Naive thymus-derived CD4-positive, alpha-beta T cell (primary cell): ENCODE results near the gene SLC10A6. TPM values are rescaled to one million over a fixed set of nuclear protein-coding genes. Genes with fewer than 3 reads are reported as not detected.

Experiments used
- ATAC-seq: fragments of 150-1000 bp; cut with Tn5 transposase; 2 replicates; pipeline ENCODE4 v1.10.0; 2021; ENCODE audit warnings: mild to moderate bottlenecking, moderate library complexity
- CTCF ChIA-PET: fragments of 350-600 bp; sonication (Branson Sonifier 250); formaldehyde crosslinking; loops from one replicate; lab custom pipeline; 2021; ENCODE audit warnings: antibody characterized with exemption; lab: Charles Lee
- POLR2A ChIA-PET: fragments of 350-600 bp; sonication (Branson Sonifier 250); formaldehyde crosslinking; loops from one replicate; lab custom pipeline; 2021; ENCODE audit warnings: antibody characterized with exemption, inconsistent platforms; lab: Charles Lee
- DNase-seq, 9 donors: peaks; one replicate each; pipeline versions ENCODE4 v3.0.0 to v3.0.0-alpha.2; 2020 to 2022; ENCODE audit warnings: mixed read lengths in 1 of 9
- H3K27ac ChIP-seq: one replicate; pipeline ENCODE4 v1.7.0; 2013; ENCODE audit warnings: mild to moderate bottlenecking, low read depth, low read length, moderate library complexity
- H3K27me3 ChIP-seq, 2 donors: one replicate each; pipeline ENCODE4 v1.7.0; 2013; ENCODE audit warnings: low read length in 2 of 2, mild to moderate bottlenecking in 2 of 2, moderate library complexity in 2 of 2; ENCODE audit not compliant: control insufficient read depth in 2 of 2, insufficient read depth in 2 of 2
- H3K36me3 ChIP-seq, 3 experiments: 1 replicate in 2 of 3; 2 replicates in 1 of 3; pipeline ENCODE4 v1.7.0; 2013; ENCODE audit warnings: low read length in 3 of 3, mild to moderate bottlenecking in 3 of 3, moderate library complexity in 1 of 3; ENCODE audit not compliant: insufficient read depth in 3 of 3, control insufficient read depth in 2 of 3
- H3K4me1 ChIP-seq, 2 donors: one replicate each; pipeline ENCODE4 v1.7.0; 2013; ENCODE audit warnings: low read length in 2 of 2, mild to moderate bottlenecking in 2 of 2, moderate library complexity in 1 of 2; ENCODE audit not compliant: control insufficient read depth in 2 of 2, insufficient read depth in 2 of 2
- H3K4me3 ChIP-seq: 2 replicates; pipeline ENCODE4 v1.7.0; 2013; ENCODE audit warnings: mild to moderate bottlenecking, low read length
- H3K9me3 ChIP-seq, 3 experiments: 1 replicate in 2 of 3; 2 replicates in 1 of 3; pipeline ENCODE4 v1.7.0; 2013; ENCODE audit warnings: low read length in 3 of 3; ENCODE audit not compliant: control insufficient read depth in 2 of 3
- H3K27ac Mint-ChIP-seq, 9 donors: one replicate each; pipeline ENCODE4 v1.8.0; 2020 to 2022; ENCODE audit warnings: mixed read lengths in 9 of 9, mild to moderate bottlenecking in 8 of 9, moderate library complexity in 5 of 9, inconsistent platforms in 2 of 9
- H3K27me3 Mint-ChIP-seq, 5 donors: one replicate each; pipeline ENCODE4 v1.8.0; 2021 to 2022; ENCODE audit warnings: mixed read lengths in 5 of 5, mild to moderate bottlenecking in 1 of 5
- H3K36me3 Mint-ChIP-seq, 5 donors: one replicate each; pipeline ENCODE4 v1.8.0; 2020 to 2022; ENCODE audit warnings: mixed read lengths in 5 of 5, mild to moderate bottlenecking in 3 of 5, inconsistent platforms in 1 of 5
- H3K4me1 Mint-ChIP-seq, 7 donors: one replicate each; pipeline ENCODE4 v1.8.0; 2020 to 2022; ENCODE audit warnings: mixed read lengths in 7 of 7, mild to moderate bottlenecking in 3 of 7, inconsistent platforms in 1 of 7
- H3K4me3 Mint-ChIP-seq, 10 donors: one replicate each; pipeline ENCODE4 v1.8.0; 2020 to 2022; ENCODE audit warnings: mild to moderate bottlenecking in 10 of 10, mixed read lengths in 10 of 10, moderate library complexity in 6 of 10, inconsistent platforms in 2 of 10
- H3K9me3 Mint-ChIP-seq, 11 donors: one replicate each; pipeline ENCODE4 v1.8.0; 2020 to 2022; ENCODE audit warnings: mixed read lengths in 11 of 11, mild to moderate bottlenecking in 4 of 11, inconsistent platforms in 1 of 11, moderate library complexity in 1 of 11
- intact Hi-C, 2 donors: fragments of 100-400 bp; cut with micrococcal nuclease; formaldehyde crosslinking; loops; one replicate each; pipeline ENCODE4 v1.15.1; 2023
- polyA plus RNA-seq, 2 donors: library from polyadenylated mRNA; unstranded; fragments of 300-500 nt; fragmentation: Illumina TruSeq; gene quantifications; one replicate each; pipeline ENCODE4 v1.2.3, GENCODE V29; 2021
- total RNA-seq, 6 experiments: library from RNA in 5 of 6; stranded (reverse) in 5 of 6; gene quantifications; 1 replicate in 5 of 6; 2 replicates in 1 of 6; pipeline ENCODE4 v1.2.3 and lab custom pipeline; 2021 to 2026

Gene SLC10A6
- total RNA-seq (under 1 TPM in 1 of 5 experiments, not detected in 4; 0.24 TPM), polyA plus RNA-seq (not detected), total RNA-seq (lab: John Stamatoyannopoulos, UW) (not detected)

DNA sequence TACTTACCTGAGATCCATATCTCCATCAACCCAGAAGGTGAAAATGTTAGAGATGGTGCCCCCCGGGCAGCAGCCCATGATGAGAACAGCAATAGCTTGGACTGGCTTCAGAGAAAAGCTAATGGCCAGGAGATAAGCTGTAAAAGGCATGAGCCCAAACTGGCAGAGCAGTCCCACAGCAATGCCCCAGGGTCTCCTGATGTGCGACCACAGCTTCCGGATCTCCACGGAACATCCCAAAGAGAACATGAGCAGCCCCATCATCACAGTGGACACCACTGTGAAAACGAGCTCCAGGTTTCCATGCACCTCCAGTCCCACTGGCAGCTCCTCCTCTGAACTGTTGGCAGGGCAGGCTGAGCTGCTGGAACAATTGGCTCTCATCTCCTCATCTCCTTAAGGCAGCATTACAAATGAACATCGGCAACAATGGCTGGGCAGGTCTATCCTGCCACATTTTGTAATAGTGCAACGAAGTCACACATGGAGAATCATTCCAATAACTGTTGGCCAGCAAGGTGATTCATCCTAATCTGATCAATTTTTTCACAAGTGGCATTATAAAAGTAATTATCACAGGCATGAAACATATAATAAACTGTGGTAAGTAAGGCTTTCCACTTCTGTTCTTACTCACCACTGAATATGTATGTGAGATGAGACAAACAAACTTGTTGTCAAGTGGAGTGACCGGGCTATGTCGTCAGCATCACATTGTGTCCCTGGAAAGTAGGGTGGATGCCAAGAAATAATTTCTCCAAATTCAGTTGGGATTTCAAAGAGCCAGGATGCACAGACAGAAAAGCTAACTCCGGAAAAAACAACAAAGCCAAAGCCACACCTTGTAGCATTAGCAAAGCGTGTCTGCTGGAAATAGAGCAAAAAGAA is at the start of gene SLC10A6:
Gene SLC10A6, minus strand, starts transcription at position 653 of the 888 bp plus-strand sequence. Its CDS starts 269 bp downstream, at position 384.
- no peaks in the 10 kb centered on the region for H3K9me3 ChIP-seq
- H3K4me3 ChIP-seq: no peak within 1 kb of the TSS
- no peaks in the 10 kb centered on the region for H3K4me1 ChIP-seq
- H3K4me3 Mint-ChIP-seq: no peak within 1 kb of the TSS
- intact Hi-C loops: no loop called here
- no peaks in the 10 kb centered on the region for H3K27me3 ChIP-seq
- no peaks in the 10 kb centered on the region for H3K36me3 ChIP-seq
- ATAC-seq (no peak), DNase-seq (no peak)
- H3K27ac ChIP-seq: no peak within 1 kb of the TSS
- peaks cover 0 to 8% (median 5%) of the 10 kb centered on the region in 5 donors for H3K27me3 Mint-ChIP-seq
- POLR2A ChIA-PET: no interaction called here
- H3K27ac Mint-ChIP-seq: no peak within 1 kb of the TSS
- no peaks in the 10 kb centered on the region for H3K9me3 Mint-ChIP-seq
- H3K36me3 Mint-ChIP-seq: no peaks in the 10 kb centered on the region
- no peaks in the 10 kb centered on the region for H3K4me1 Mint-ChIP-seq
- CTCF ChIA-PET: no interaction called here

DNA sequence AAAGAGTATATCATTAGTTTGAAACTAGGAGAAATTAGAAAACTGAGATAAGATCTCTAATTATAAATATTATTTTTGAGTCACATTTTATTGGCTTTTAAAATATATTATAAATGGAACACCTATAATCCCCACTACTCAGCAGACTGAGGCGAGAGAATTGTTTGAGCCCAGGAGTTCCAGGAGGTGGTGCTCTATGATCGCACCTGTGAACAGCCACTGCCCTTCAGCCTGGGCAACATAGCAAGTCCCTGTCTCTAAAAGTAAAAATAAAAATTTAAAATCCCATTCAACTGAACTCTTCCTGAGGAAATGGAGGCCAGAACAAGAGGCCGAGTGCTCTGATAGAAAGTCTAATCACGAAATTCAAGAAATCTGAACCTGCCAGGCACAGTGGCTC is 49.4 kb upstream of the SLC10A6 start:
- Histone ChIP-seq H3K9me3 (no peaks in the 10 kb centered on the region), H3K27ac (no peak overlapping the region), H3K36me3 (no peaks in the 10 kb centered on the region), H3K4me3 (no peak overlapping the region), H3K4me1 (no peaks in the 10 kb centered on the region), H3K27me3 (no peaks in the 10 kb centered on the region)
- Mint-ChIP-seq H3K9me3 (no peaks in the 10 kb centered on the region), H3K27ac (no peak overlapping the region), H3K4me3 (no peak overlapping the region), H3K36me3 (peaks cover 0 to 4% (median 0%) of the 10 kb centered on the region in 5 donors), H3K27me3 (peaks cover 3 to 15% (median 5%) of the 10 kb centered on the region in 5 donors), H3K4me1 (peaks cover 0 to 3% (median 0%) of the 10 kb centered on the region in 7 donors)
- ChIA-PET CTCF (no interaction called here), POLR2A (no interaction called here)
- ATAC-seq (no peak), DNase-seq (no peak)
- intact Hi-C loops: loop anchor here (5.0 to 10.0 kb wide), 3 partner anchors 301 to 1814 kb away; no protein-coding TSS in a partner anchor

DNA sequence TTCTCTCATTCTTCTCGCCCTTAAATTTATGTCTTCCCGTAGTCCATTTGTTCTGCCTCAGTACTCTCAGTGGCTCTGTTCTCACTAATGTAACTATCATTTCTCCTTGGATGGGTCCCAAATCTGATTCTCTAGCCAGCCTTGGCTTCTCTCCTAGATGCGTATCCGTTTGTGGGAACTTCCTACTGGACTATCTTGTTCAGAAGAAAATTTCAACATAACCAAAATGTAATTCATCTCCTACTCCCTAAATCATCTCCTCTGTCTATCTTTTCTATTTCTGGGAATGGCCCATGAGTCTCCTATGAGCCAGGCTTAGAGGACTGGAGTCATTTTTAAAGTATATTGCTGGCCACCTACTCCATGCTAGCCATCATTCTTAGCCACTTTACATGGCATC is 47.4 kb upstream of the SLC10A6 start:
- H3K36me3 Mint-ChIP-seq: no peaks in the 10 kb centered on the region
- Histone ChIP-seq H3K36me3 (no peaks in the 10 kb centered on the region), H3K27ac (no peak overlapping the region), H3K27me3 (peaks cover 0 to 3% of the 10 kb centered on the region in 2 donors), H3K4me1 (peaks cover 0 to 5% of the 10 kb centered on the region in 2 donors), H3K4me3 (no peak overlapping the region), H3K9me3 (no peaks in the 10 kb centered on the region)
- H3K4me3 Mint-ChIP-seq: no peak overlapping the region
- H3K27me3 Mint-ChIP-seq: peaks cover 9 to 12% (median 11%) of the 10 kb centered on the region in 5 donors
- intact Hi-C loops: loop anchor here (5.0 to 10.0 kb wide), 3 partner anchors 299 to 1812 kb away; no protein-coding TSS in a partner anchor
- ChIA-PET CTCF (interaction anchor here (0.6 kb wide), 1 partner anchor 220 kb away, joined by 3 read pairs; no protein-coding TSS in a partner anchor), POLR2A (no interaction called here)
- H3K9me3 Mint-ChIP-seq: no peaks in the 10 kb centered on the region
- no peak overlapping the region for H3K27ac Mint-ChIP-seq
- H3K4me1 Mint-ChIP-seq: peaks cover 0 to 9% (median 7%) of the 10 kb centered on the region in 7 donors
- ATAC-seq (no peak), DNase-seq (no peak)

DNA sequence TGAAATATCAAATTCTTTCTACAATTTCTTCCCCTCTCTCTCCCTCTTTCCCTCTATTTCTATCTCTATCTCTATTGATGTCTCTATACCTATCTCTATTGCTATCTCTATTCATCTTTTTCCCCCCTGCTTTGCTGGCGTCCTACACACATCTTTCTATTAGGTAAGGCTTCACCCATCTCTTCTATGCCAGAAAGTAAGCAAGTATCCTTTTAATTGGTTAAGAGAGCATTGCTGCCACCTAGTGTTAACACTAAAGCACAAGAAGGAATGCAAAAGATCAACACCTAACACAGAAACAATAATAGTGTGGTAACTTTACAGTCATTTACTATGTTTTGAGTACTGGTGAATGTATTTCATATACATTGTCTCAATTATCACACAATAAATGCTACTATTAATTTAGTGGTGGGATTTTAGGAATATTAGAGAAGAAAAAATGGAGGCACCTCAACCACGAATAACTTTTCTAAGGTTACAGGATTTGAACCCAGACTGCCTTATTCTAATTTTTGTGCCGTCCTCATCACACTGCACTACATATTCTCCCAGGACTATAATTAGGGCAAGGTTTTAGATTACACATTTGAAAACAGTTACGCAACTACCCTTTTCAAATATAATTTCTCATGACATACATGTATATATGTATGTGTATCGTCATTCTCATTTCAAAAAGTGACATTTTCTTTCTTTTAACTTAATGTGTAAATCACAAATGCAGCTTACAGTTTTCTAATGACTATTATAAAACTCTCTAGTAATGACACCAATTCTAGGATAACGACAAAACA is 46.7 kb upstream of the SLC10A6 start:
- ATAC-seq (peak; percentile 68), DNase-seq (peak in 5 of 9 donors; percentile 32 to 55 (median 47))
- peaks cover 0 to 3% of the 10 kb centered on the region in 2 donors for H3K27me3 ChIP-seq
- Mint-ChIP-seq H3K27me3 (peaks cover 16 to 19% (median 17%) of the 10 kb centered on the region in 5 donors), H3K9me3 (no peaks in the 10 kb centered on the region), H3K4me3 (no peak overlapping the region), H3K27ac (no peak overlapping the region), H3K36me3 (no peaks in the 10 kb centered on the region), H3K4me1 (peaks cover 0 to 12% (median 7%) of the 10 kb centered on the region in 7 donors)
- intact Hi-C loops: loop anchor here (1.0 to 10.0 kb wide), 5 partner anchors 299 to 1811 kb away; no protein-coding TSS in a partner anchor
- H3K27ac ChIP-seq: no peak overlapping the region
- H3K9me3 ChIP-seq: no peaks in the 10 kb centered on the region
- POLR2A ChIA-PET: no interaction called here
- CTCF ChIA-PET: no interaction called here
- no peak overlapping the region for H3K4me3 ChIP-seq
- peaks cover 0 to 8% of the 10 kb centered on the region in 2 donors for H3K4me1 ChIP-seq
- no peaks in the 10 kb centered on the region for H3K36me3 ChIP-seq

DNA sequence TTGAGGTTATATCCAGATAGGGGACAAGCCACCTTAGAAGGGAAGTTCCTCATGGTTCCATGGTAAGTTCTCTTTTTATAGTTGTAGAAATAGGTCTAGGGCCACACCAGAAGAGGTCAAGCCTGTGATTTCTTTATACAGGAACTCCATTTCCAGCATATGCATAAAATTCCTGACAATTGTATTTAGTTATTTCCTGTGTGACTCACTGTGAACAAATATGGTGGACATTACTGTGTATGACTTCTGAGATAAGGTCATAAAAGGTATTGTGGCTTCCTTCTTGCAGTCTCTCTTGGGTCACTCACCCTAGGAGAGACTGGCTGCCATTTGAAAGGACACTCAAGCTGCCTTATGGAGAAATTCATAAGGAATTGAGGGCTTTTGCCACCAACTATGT is 45.3 kb upstream of the SLC10A6 start:
- Mint-ChIP-seq H3K27ac (no peak overlapping the region), H3K9me3 (no peaks in the 10 kb centered on the region)
- CTCF ChIA-PET: interaction anchor here (1.0 to 1.2 kb wide), 2 partner anchors 396 to 399 kb away, joined by 5 read pairs; no protein-coding TSS in a partner anchor

DNA sequence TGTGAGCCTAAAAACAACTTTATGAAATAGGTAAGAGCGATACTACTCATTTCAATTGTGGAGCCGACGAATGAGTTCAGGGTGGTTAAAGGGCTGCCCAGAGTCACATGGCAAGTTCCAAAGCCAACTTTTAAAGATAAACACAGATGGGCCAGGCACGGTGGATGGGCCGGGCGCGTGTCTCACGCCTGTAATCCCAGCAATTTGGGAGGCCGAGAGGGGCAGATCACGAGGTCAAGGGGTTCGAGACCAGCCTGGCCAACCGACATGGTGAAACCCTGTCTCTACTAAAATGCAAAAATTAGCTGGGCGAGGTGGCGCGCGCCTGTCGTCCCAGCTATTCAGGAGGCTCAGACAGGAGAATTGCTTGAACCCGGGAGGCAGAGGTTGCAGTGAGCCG is 44.0 kb upstream of the SLC10A6 start:
- H3K9me3 Mint-ChIP-seq: no peaks in the 10 kb centered on the region
- DNase-seq (no peak), ATAC-seq (no peak)
- peaks cover 25 to 40% (median 27%) of the 10 kb centered on the region in 5 donors for H3K27me3 Mint-ChIP-seq
- no peaks in the 10 kb centered on the region for H3K36me3 ChIP-seq
- peaks cover 0 to 3% of the 10 kb centered on the region in 2 donors for H3K27me3 ChIP-seq
- H3K4me3 Mint-ChIP-seq: peak overlapping the region; percentile 54 to 86 (median 80)
- intact Hi-C loops: loop anchor here (10.0 kb wide), 2 partner anchors 848 to 1808 kb away; no protein-coding TSS in a partner anchor
- H3K9me3 ChIP-seq: no peaks in the 10 kb centered on the region
- H3K36me3 Mint-ChIP-seq: no peaks in the 10 kb centered on the region
- H3K4me1 ChIP-seq: peaks cover 0 to 8% of the 10 kb centered on the region in 2 donors
- H3K4me1 Mint-ChIP-seq: peaks cover 0 to 12% (median 7%) of the 10 kb centered on the region in 7 donors
- H3K27ac Mint-ChIP-seq: no peak overlapping the region
- no peak overlapping the region for H3K4me3 ChIP-seq
- H3K27ac ChIP-seq: no peak overlapping the region
- POLR2A ChIA-PET: no interaction called here
- CTCF ChIA-PET: interaction anchor here (1.3 kb wide), 1 partner anchor 9 kb away, joined by 4 read pairs; no protein-coding TSS in a partner anchor

More for the DNA sequence above, 45.3 kb upstream of the SLC10A6 start:
- intact Hi-C loops: loop anchor here (10.0 kb wide), 2 partner anchors 850 to 1810 kb away; no protein-coding TSS in a partner anchor
- Histone ChIP-seq H3K27me3 (peaks cover 0 to 3% of the 10 kb centered on the region in 2 donors), H3K4me1 (peaks cover 0 to 8% of the 10 kb centered on the region in 2 donors), H3K4me3 (no peak overlapping the region), H3K36me3 (no peaks in the 10 kb centered on the region), H3K27ac (no peak overlapping the region), H3K9me3 (no peaks in the 10 kb centered on the region)
- ATAC-seq: no peak
- H3K27me3 Mint-ChIP-seq: peaks cover 24 to 31% (median 25%) of the 10 kb centered on the region in 5 donors
- no peak overlapping the region for H3K4me3 Mint-ChIP-seq
- no peaks in the 10 kb centered on the region for H3K36me3 Mint-ChIP-seq
- no peak for DNase-seq
- POLR2A ChIA-PET: no interaction called here
- H3K4me1 Mint-ChIP-seq: peaks cover 0 to 12% (median 7%) of the 10 kb centered on the region in 7 donors
